DOHH2 (cell line): ENCODE results near the gene CLIP3.
"Not testable (repeated sequence)": the region's sequence is repeated elsewhere in the genome, so short reads cannot be mapped to it uniquely, and the experiment has no call there.

ENCODE experiments used
- H3F3A ChIP-seq: fragments of 200-600 bp; sonication (generic), shearing (Covaris generic); 2 replicates; pipeline ENCODE4 v1.6.0; 2016; ENCODE audit warnings: antibody characterized with exemption, mild to moderate bottlenecking; ENCODE audit not compliant: control insufficient read depth, insufficient read depth
- H3K27ac ChIP-seq: fragments of 200-600 bp; sonication (generic); 2 replicates; pipeline ENCODE4 v1.5.1; 2014; ENCODE audit warnings: low read depth, mild to moderate bottlenecking, low read length, moderate library complexity
- H3K27me3 ChIP-seq: fragments of 200-600 bp; sonication (generic); 2 replicates; pipeline ENCODE4 v1.6.1; 2014; ENCODE audit warnings: mild to moderate bottlenecking, low read length, mixed read lengths; ENCODE audit not compliant: control insufficient read depth
- H3K36me3 ChIP-seq: fragments of 200-600 bp; sonication (generic); 2 replicates; pipeline ENCODE4 v1.6.1; 2014; ENCODE audit warnings: mild to moderate bottlenecking, low read length, moderate library complexity, mixed read lengths; ENCODE audit not compliant: control insufficient read depth
- H3K4me1 ChIP-seq: fragments of 200-600 bp; sonication (generic); 2 replicates; pipeline ENCODE4 v1.6.1; 2014; ENCODE audit warnings: mild to moderate bottlenecking, low read length, mixed read lengths; ENCODE audit not compliant: control insufficient read depth
- H3K4me2 ChIP-seq: fragments of 200-600 bp; sonication (generic); 2 replicates; pipeline ENCODE4 v1.6.0; 2014; ENCODE audit warnings: mild to moderate bottlenecking, low read length, moderate library complexity
- H3K4me3 ChIP-seq: fragments of 200-600 bp; sonication (generic); 2 replicates; pipeline ENCODE4 v1.5.1; 2014; ENCODE audit warnings: mild to moderate bottlenecking, low read length, mixed read lengths
- H3K79me2 ChIP-seq: fragments of 200-600 bp; sonication (generic); 2 replicates; pipeline ENCODE4 v1.6.1; 2014; ENCODE audit warnings: mild to moderate bottlenecking, low read length, mixed read lengths; ENCODE audit not compliant: control insufficient read depth
- H3K9me2 ChIP-seq: fragments of 200-600 bp; sonication (generic); replicated peaks from 2 replicates; pipeline ENCODE4 v1.6.1; 2014; ENCODE audit warnings: mild to moderate bottlenecking, low read length, mixed read lengths; ENCODE audit not compliant: control insufficient read depth
- H3K9me3 ChIP-seq: fragments of 200-600 bp; sonication (generic); 2 replicates; pipeline ENCODE4 v1.6.1; 2014; ENCODE audit warnings: antibody characterized with exemption, low read length, mixed read lengths; ENCODE audit not compliant: control insufficient read depth, insufficient read depth
- H4K20me1 ChIP-seq: fragments of 200-600 bp; sonication (generic); 2 replicates; pipeline ENCODE4 v1.6.0; 2014; ENCODE audit warnings: low read depth, mild to moderate bottlenecking, antibody characterized with exemption, low read length, moderate library complexity; ENCODE audit not compliant: control insufficient read depth, insufficient read depth
- CTCF ChIP-seq: fragments of 200-600 bp; sonication (generic); IDR thresholded peaks from one replicate; pipeline ENCODE4 v1.5.1; 2014; ENCODE audit warnings: antibody characterized with exemption, mild to moderate bottlenecking, low read depth, low read length; ENCODE audit not compliant: poor library complexity, severe bottlenecking
- EZH2phosphoT487 ChIP-seq: fragments of 200-600 bp; sonication (generic); IDR thresholded peaks from 2 replicates; pipeline ENCODE4 v1.6.1; 2017; ENCODE audit warnings: borderline replicate concordance, mild to moderate bottlenecking, antibody characterized with exemption, low read length, moderate library complexity, mixed read lengths

CLIP3 gene

GRCh38 chr19:36046443-36047050 is 13.9 kb upstream of the CLIP3 start:
- Histone ChIP-seq H3K4me3 (no peak overlapping the region), H3K9me3 (no peaks in the 10 kb centered on the region)

GRCh38 chr19:36043952-36044351 is 11.3 kb upstream of the CLIP3 start:
- Histone ChIP-seq H3K27me3 (no peaks in the 10 kb centered on the region), H3K27ac (no peak overlapping the region), H3K4me1 (no peaks in the 10 kb centered on the region), H4K20me1 (no peaks in the 10 kb centered on the region), H3K79me2 (no peaks in the 10 kb centered on the region), H3K9me2 (no peaks in the 10 kb centered on the region), H3K36me3 (no peaks in the 10 kb centered on the region), H3K9me3 (no peaks in the 10 kb centered on the region), H3F3A (no peaks in the 10 kb centered on the region), H3K4me3 (no peak overlapping the region), H3K4me2 (no peak overlapping the region)
- TF ChIP-seq EZH2phosphoT487 (no peak), CTCF (no peak)

More at GRCh38 chr19:36046443-36047050, 13.9 kb upstream of the CLIP3 start:
- no peaks in the 10 kb centered on the region for H4K20me1 ChIP-seq
- no peaks in the 10 kb centered on the region for H3K9me2 ChIP-seq
- H3K4me1 ChIP-seq, result 0 out of 2 replicates have a peak, but pooled peaks cover 2% of the 10 kb centered on the region
- H3K36me3 ChIP-seq, result no peaks in the 10 kb centered on the region
- no peaks in the 10 kb centered on the region for H3K79me2 ChIP-seq
- no peaks in the 10 kb centered on the region for H3K27me3 ChIP-seq
- no peak overlapping the region for H3K4me2 ChIP-seq
- H3F3A ChIP-seq, result no peaks in the 10 kb centered on the region
- TF ChIP-seq EZH2phosphoT487 (no peak), CTCF (no peak)
- no peak overlapping the region for H3K27ac ChIP-seq

GRCh38 chr19:36041831-36042230 is 9.2 kb upstream of the CLIP3 start:
- Histone ChIP-seq H3F3A (no peaks in the 10 kb centered on the region), H3K27me3 (no peaks in the 10 kb centered on the region), H4K20me1 (no peaks in the 10 kb centered on the region), H3K9me3 (no peaks in the 10 kb centered on the region), H3K36me3 (no peaks in the 10 kb centered on the region), H3K4me3 (no peak overlapping the region), H3K27ac (no peak overlapping the region), H3K4me1 (no peaks in the 10 kb centered on the region), H3K4me2 (no peak overlapping the region), H3K79me2 (no peaks in the 10 kb centered on the region), H3K9me2 (no peaks in the 10 kb centered on the region)
- TF ChIP-seq CTCF (no peak), EZH2phosphoT487 (no peak)

GRCh38 chr19:36041092-36041491 is 8.4 kb upstream of the CLIP3 start:
- H3K4me2 ChIP-seq, H3K27ac ChIP-seq: not testable (repeated sequence)

More at GRCh38 chr19:36041092-36041491, 8.4 kb upstream of the CLIP3 start:
- H3K27me3 ChIP-seq, H3K4me1 ChIP-seq, H3K9me3 ChIP-seq, H3K9me2 ChIP-seq, H3K4me3 ChIP-seq, H4K20me1 ChIP-seq, H3K36me3 ChIP-seq, H3K79me2 ChIP-seq, H3F3A ChIP-seq: not testable (repeated sequence)
